Measurements from ENCODE around the gene DDX31.

Gene DDX31

DNA sequence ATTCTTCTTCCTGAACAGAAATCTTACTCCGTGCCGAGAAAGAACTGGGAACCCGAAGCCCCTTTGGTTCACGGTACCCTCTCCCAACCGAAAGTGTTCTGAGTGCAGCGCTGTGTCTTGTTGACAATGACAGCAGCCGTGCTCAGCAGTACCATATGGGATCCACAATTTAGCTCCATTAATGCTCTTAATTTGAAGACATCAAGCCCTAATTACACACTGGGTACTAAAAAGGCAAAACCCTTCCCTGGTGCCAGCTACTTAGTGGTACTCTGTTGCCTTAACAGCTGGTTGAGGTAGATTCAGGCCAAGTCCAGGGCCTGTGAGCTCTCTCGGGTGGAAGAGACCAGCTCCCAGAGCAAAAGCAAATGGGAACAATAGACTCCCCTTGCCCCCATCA is 24.5 kb downstream of the DDX31 start:
- in situ Hi-C loops (cut with MboI; ENCODE audit: low sequenced_read_pairs, unreplicated experiment) = no loop called here
- TF ChIP-seq, protein P1, sequence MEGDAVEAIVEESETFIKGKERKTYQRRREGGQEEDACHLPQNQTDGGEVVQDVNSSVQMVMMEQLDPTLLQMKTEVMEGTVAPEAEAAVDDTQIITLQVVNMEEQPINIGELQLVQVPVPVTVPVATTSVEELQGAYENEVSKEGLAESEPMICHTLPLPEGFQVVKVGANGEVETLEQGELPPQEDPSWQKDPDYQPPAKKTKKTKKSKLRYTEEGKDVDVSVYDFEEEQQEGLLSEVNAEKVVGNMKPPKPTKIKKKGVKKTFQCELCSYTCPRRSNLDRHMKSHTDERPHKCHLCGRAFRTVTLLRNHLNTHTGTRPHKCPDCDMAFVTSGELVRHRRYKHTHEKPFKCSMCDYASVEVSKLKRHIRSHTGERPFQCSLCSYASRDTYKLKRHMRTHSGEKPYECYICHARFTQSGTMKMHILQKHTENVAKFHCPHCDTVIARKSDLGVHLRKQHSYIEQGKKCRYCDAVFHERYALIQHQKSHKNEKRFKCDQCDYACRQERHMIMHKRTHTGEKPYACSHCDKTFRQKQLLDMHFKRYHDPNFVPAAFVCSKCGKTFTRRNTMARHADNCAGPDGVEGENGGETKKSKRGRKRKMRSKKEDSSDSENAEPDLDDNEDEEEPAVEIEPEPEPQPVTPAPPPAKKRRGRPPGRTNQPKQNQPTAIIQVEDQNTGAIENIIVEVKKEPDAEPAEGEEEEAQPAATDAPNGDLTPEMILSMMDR (IDR thresholded peaks at IDR 0.05; ENCODE audit: borderline replicate concordance, control extremely low read depth, extremely low read depth, insufficient read depth, missing control alignments) = no peak
- no peak for DNase-seq (ENCODE audit: low spot score)

DNA sequence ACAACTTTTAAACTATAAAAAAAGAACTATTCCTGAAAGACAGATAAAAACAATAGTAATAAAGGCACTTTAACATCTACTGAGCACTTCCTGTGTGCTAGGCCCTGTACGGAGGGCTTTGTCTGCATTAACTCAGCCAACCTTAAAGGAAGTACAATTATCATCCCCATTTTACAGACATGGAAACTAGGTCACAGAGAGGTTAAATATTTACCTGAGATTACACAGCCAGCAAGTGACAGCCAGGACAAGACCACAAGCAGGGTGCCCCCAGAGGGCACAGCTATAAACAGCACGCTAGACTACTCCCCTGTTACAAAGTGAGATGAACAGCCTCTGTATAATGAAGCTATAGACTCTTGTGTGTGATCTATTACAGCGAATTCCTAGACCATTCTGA is 25.5 kb downstream of the DDX31 start:
- TF ChIP-seq, protein P1 (IDR thresholded peaks at IDR 0.05; ENCODE audit: borderline replicate concordance, control extremely low read depth, extremely low read depth, insufficient read depth, missing control alignments) = no peak
- in situ Hi-C loops (cut with MboI; ENCODE audit: low sequenced_read_pairs, unreplicated experiment) = no loop called here
- DNase-seq (ENCODE audit: low spot score) = no peak

GRCh38 chr9:132641216-132641615 is 28.6 kb downstream of the DDX31 start:
- TF ChIP-seq, protein P1 (IDR thresholded peaks at IDR 0.05; ENCODE audit: borderline replicate concordance, control extremely low read depth, extremely low read depth, insufficient read depth, missing control alignments) = no peak
- in situ Hi-C loops (cut with MboI; ENCODE audit: low sequenced_read_pairs, unreplicated experiment) = no loop called here
- DNase-seq (ENCODE audit: low spot score) = no peak

GRCh38 chr9:132639322-132639721 is 30.5 kb downstream of the DDX31 start:
- in situ Hi-C loops (cut with MboI; ENCODE audit: low sequenced_read_pairs, unreplicated experiment) = no loop called here
- no peak for DNase-seq (ENCODE audit: low spot score)
- TF ChIP-seq, protein P1 (IDR thresholded peaks at IDR 0.05; ENCODE audit: borderline replicate concordance, control extremely low read depth, extremely low read depth, insufficient read depth, missing control alignments) = no peak

DNA sequence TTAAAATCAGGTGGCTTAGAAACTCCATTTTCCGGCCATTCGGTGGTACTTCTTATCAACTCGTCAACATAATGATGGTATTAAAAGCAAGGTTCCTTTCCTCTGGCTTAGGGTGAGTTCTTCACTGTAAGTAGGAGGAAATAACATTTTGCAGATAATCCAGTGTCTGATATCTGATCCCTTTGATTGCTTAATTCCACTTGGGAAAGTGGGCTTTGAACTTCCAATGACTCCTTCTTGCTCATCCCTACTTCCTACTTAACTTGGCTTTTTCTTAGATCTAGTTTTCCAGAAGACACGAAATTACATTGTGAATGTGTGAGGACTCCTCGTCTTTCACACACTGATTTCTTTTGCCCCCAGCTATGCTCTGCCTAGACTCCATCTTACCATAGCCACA is 31.5 kb downstream of the DDX31 start:
- in situ Hi-C loops (cut with MboI; ENCODE audit: low sequenced_read_pairs, unreplicated experiment) = no loop called here
- DNase-seq (ENCODE audit: low spot score) = no peak
- TF ChIP-seq, protein P1 (IDR thresholded peaks at IDR 0.05; ENCODE audit: borderline replicate concordance, control extremely low read depth, extremely low read depth, insufficient read depth, missing control alignments) = no peak

- TF ChIP-seq, protein P1 (IDR thresholded peaks at IDR 0.05; ENCODE audit: borderline replicate concordance, control extremely low read depth, extremely low read depth, insufficient read depth, missing control alignments) = no peak
These were observed 32.0 kb downstream of the DDX31 start for GRCh38 chr9:132637801-132638200.

DNA sequence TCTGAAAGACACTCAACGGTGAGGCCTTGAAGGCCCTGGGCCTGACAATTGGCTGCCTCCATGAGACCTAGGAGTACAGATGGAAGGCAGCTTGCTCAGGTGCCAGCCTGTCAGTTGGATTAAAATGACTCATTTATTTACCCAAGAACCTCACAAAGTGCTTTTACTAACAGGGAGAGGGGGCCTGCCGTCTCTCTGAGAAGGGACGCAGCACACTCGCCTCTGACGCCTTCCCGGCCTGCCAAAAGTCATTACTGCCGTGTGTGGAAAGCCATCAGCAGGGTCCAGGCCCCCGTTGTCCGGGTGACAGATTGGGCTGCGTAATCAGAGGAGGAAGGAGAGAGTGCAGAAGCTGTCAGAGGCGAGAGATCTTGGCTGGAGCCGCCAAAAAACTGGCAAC is 32.4 kb downstream of the DDX31 start:
- in situ Hi-C loops (cut with MboI; ENCODE audit: low sequenced_read_pairs, unreplicated experiment) = no loop called here
- TF ChIP-seq, protein P1 (IDR thresholded peaks at IDR 0.05; ENCODE audit: borderline replicate concordance, control extremely low read depth, extremely low read depth, insufficient read depth, missing control alignments) = no peak
- DNase-seq (ENCODE audit: low spot score) = no peak

More at GRCh38 chr9:132637801-132638200, 32.0 kb downstream of the DDX31 start:
- in situ Hi-C loops (cut with MboI; ENCODE audit: low sequenced_read_pairs, unreplicated experiment) = no loop called here
- DNase-seq (ENCODE audit: low spot score) = no peak
